OCI-LY1 (cell line): Measurements from ENCODE around the gene INPP5A.

Source experiments
- H2AFZ ChIP-seq: fragments of 200-600 bp; sonication (generic), shearing (Covaris generic); 2 replicates; pipeline ENCODE4 v1.6.0; 2014; ENCODE audit warnings: antibody characterized with exemption, mild to moderate bottlenecking, low read length
- H3F3A ChIP-seq: fragments of 200-600 bp; sonication (generic), shearing (Covaris generic); 2 replicates; pipeline ENCODE4 v1.6.0; 2014; ENCODE audit warnings: mild to moderate bottlenecking, antibody characterized with exemption, low read length, moderate library complexity; ENCODE audit not compliant: insufficient read depth
- H3K27ac ChIP-seq: fragments of 200-600 bp; sonication (generic); 2 replicates; pipeline ENCODE4 v1.5.1; 2014; ENCODE audit warnings: low read length, mixed run types, mild to moderate bottlenecking, low read depth; ENCODE audit not compliant: poor library complexity, severe bottlenecking
- H3K27me3 ChIP-seq: fragments of 200-600 bp; sonication (generic); 2 replicates; pipeline ENCODE4 v1.6.0; 2014; ENCODE audit warnings: antibody characterized with exemption, mild to moderate bottlenecking, low read length, moderate library complexity; ENCODE audit not compliant: insufficient read depth
- H3K36me3 ChIP-seq: fragments of 200-600 bp; sonication (generic); 2 replicates; pipeline ENCODE4 v1.6.1; 2014; ENCODE audit warnings: mild to moderate bottlenecking, antibody characterized with exemption, low read length, moderate library complexity, mixed read lengths; ENCODE audit not compliant: insufficient read depth
- H3K4me1 ChIP-seq: fragments of 200-600 bp; sonication (generic); 2 replicates; pipeline ENCODE4 v1.5.1; 2014; ENCODE audit warnings: mild to moderate bottlenecking, low read length, moderate library complexity; ENCODE audit not compliant: insufficient read depth, severe bottlenecking
- H3K4me2 ChIP-seq: fragments of 200-600 bp; sonication (generic), shearing (Covaris generic); 2 replicates; pipeline ENCODE4 v1.6.1; 2014; ENCODE audit warnings: low read length
- H3K4me3 ChIP-seq: fragments of 200-600 bp; sonication (generic); 2 replicates; pipeline ENCODE4 v1.5.1; 2014; ENCODE audit warnings: low read length, low read depth, mild to moderate bottlenecking, mixed read lengths; ENCODE audit not compliant: poor library complexity, severe bottlenecking
- H3K79me2 ChIP-seq: fragments of 200-600 bp; shearing (Covaris generic); 2 replicates; pipeline ENCODE4 v1.6.1; 2016; ENCODE audit warnings: mixed run types, low read length, mixed read lengths; ENCODE audit not compliant: insufficient read depth
- H3K9ac ChIP-seq: fragments of 200-600 bp; sonication (generic), shearing (Covaris generic); 2 replicates; pipeline ENCODE4 v1.6.1; 2014; ENCODE audit warnings: mild to moderate bottlenecking, low read length, mixed read lengths
- H3K9me2 ChIP-seq: fragments of 200-600 bp; sonication (generic), shearing (Covaris generic); 2 replicates; pipeline ENCODE4 v1.6.1; 2014; ENCODE audit warnings: low read depth, mild to moderate bottlenecking, low read length, mixed read lengths
- H3K9me3 ChIP-seq: fragments of 200-600 bp; shearing (Covaris generic); 2 replicates; pipeline ENCODE4 v1.6.1; 2014; ENCODE audit warnings: low read length, mixed read lengths
- H4K20me1 ChIP-seq: fragments of 200-600 bp; sonication (generic), shearing (Covaris generic); 2 replicates; pipeline ENCODE4 v1.6.0; 2016; ENCODE audit warnings: mild to moderate bottlenecking, low read length; ENCODE audit not compliant: insufficient read depth
- EZH2 ChIP-seq: fragments of 200-600 bp; sonication (generic), shearing (Covaris generic); IDR thresholded peaks from 2 replicates; pipeline ENCODE4 v1.8.0; 2017; ENCODE audit warnings: borderline replicate concordance, mixed run types, mild to moderate bottlenecking, antibody characterized with exemption, low read length, moderate library complexity, mixed read lengths
- TF ChIP-seq, protein P1 (sequence below): fragments of 200-600 bp; sonication (generic), shearing (Covaris generic); IDR thresholded peaks from 2 replicates; pipeline ENCODE4 v1.5.1; 2017; ENCODE audit warnings: mild to moderate bottlenecking, antibody characterized with exemption, low read length, moderate library complexity, mixed read lengths

INPP5A gene

GRCh38 chr10:132656283-132657126, 118.9 kb downstream of the INPP5A start:
- H3K9me3 ChIP-seq = no peaks in the 10 kb centered on the region
- no peaks in the 10 kb centered on the region for H3F3A ChIP-seq
- H3K79me2 ChIP-seq = no peaks in the 10 kb centered on the region
- no peaks in the 10 kb centered on the region for H4K20me1 ChIP-seq
- H3K27ac ChIP-seq = no peak overlapping the region
- H3K4me1 ChIP-seq = no peaks in the 10 kb centered on the region
- no peak overlapping the region for H3K4me2 ChIP-seq
- no peak overlapping the region for H3K9ac ChIP-seq
- TF ChIP-seq, protein P1, sequence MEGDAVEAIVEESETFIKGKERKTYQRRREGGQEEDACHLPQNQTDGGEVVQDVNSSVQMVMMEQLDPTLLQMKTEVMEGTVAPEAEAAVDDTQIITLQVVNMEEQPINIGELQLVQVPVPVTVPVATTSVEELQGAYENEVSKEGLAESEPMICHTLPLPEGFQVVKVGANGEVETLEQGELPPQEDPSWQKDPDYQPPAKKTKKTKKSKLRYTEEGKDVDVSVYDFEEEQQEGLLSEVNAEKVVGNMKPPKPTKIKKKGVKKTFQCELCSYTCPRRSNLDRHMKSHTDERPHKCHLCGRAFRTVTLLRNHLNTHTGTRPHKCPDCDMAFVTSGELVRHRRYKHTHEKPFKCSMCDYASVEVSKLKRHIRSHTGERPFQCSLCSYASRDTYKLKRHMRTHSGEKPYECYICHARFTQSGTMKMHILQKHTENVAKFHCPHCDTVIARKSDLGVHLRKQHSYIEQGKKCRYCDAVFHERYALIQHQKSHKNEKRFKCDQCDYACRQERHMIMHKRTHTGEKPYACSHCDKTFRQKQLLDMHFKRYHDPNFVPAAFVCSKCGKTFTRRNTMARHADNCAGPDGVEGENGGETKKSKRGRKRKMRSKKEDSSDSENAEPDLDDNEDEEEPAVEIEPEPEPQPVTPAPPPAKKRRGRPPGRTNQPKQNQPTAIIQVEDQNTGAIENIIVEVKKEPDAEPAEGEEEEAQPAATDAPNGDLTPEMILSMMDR = no peak
- TF ChIP-seq EZH2 = no peak
- H3K4me3 ChIP-seq = no peak overlapping the region
- no peaks in the 10 kb centered on the region for H3K36me3 ChIP-seq
- H3K9me2 ChIP-seq = no peaks in the 10 kb centered on the region
- no peak overlapping the region for H2AFZ ChIP-seq
- no peaks in the 10 kb centered on the region for H3K27me3 ChIP-seq

GRCh38 chr10:132657127-132657706, 119.6 kb downstream of the INPP5A start:
- TF ChIP-seq EZH2 = no peak
- TF ChIP-seq, protein P1 = no peak
- H3K9me3 ChIP-seq = no peaks in the 10 kb centered on the region
- H4K20me1 ChIP-seq = no peaks in the 10 kb centered on the region
- H3K4me3 ChIP-seq = no peak overlapping the region
- no peaks in the 10 kb centered on the region for H3K27me3 ChIP-seq
- no peaks in the 10 kb centered on the region for H3F3A ChIP-seq
- no peaks in the 10 kb centered on the region for H3K4me1 ChIP-seq
- no peak overlapping the region for H3K9ac ChIP-seq
- H3K36me3 ChIP-seq = no peaks in the 10 kb centered on the region
- no peaks in the 10 kb centered on the region for H3K79me2 ChIP-seq
- no peak overlapping the region for H2AFZ ChIP-seq
- no peaks in the 10 kb centered on the region for H3K9me2 ChIP-seq
- H3K4me2 ChIP-seq = no peak overlapping the region
- no peak overlapping the region for H3K27ac ChIP-seq

GRCh38 chr10:132657748-132658147, 120.2 kb downstream of the INPP5A start:
- no peaks in the 10 kb centered on the region for H4K20me1 ChIP-seq
- no peak overlapping the region for H3K9ac ChIP-seq
- H3K4me2 ChIP-seq = no peak overlapping the region
- no peaks in the 10 kb centered on the region for H3K9me3 ChIP-seq
- H3F3A ChIP-seq = no peaks in the 10 kb centered on the region
- no peaks in the 10 kb centered on the region for H3K4me1 ChIP-seq
- H3K4me3 ChIP-seq = no peak overlapping the region
- H2AFZ ChIP-seq = no peak overlapping the region
- no peaks in the 10 kb centered on the region for H3K36me3 ChIP-seq
- TF ChIP-seq, protein P1 = no peak
- TF ChIP-seq EZH2 = no peak
- H3K27me3 ChIP-seq = no peaks in the 10 kb centered on the region
- no peak overlapping the region for H3K27ac ChIP-seq
- no peaks in the 10 kb centered on the region for H3K9me2 ChIP-seq
- no peaks in the 10 kb centered on the region for H3K79me2 ChIP-seq
